Skeletal muscle tissue (tissue), 4 donors: ENCODE measurements around the gene DCPS. TPM values are rescaled to one million over a fixed set of nuclear protein-coding genes. Genes with fewer than 3 reads are reported as not detected.
A peak's percentile ranks its signal among the peaks of the same experiment; 100 is the strongest.

ENCODE experiments used
- H3K27ac ChIP-seq: one replicate; pipeline ENCODE4 v1.7.0; 2013; ENCODE audit warnings: mild to moderate bottlenecking, low read depth, low read length, inconsistent platforms
- H3K27me3 ChIP-seq, 3 donors: one replicate each; pipeline ENCODE4 v1.7.0; 2013; ENCODE audit warnings: low read length in 3 of 3; ENCODE audit not compliant: control insufficient read depth in 3 of 3, insufficient read depth in 3 of 3
- H3K36me3 ChIP-seq, 3 donors: one replicate each; pipeline ENCODE4 v1.7.0; 2013; ENCODE audit warnings: low read length in 3 of 3; ENCODE audit not compliant: control insufficient read depth in 3 of 3, insufficient read depth in 3 of 3
- H3K4me1 ChIP-seq, 3 donors: one replicate each; pipeline ENCODE4 v1.7.0; 2013; ENCODE audit warnings: low read length in 3 of 3, mild to moderate bottlenecking in 3 of 3; ENCODE audit not compliant: control insufficient read depth in 3 of 3, insufficient read depth in 3 of 3
- H3K4me3 ChIP-seq, 3 donors: one replicate each; pipeline ENCODE4 v1.7.0; 2013; ENCODE audit warnings: low read length in 3 of 3
- H3K9ac ChIP-seq, 3 donors: one replicate each; pipeline ENCODE4 v1.7.0; 2013; ENCODE audit warnings: low read length in 3 of 3, mild to moderate bottlenecking in 3 of 3, moderate library complexity in 2 of 3, low read depth in 1 of 3
- H3K9me3 ChIP-seq, 3 donors: one replicate each; pipeline ENCODE4 v1.7.0; 2013; ENCODE audit warnings: low read length in 3 of 3; ENCODE audit not compliant: control insufficient read depth in 3 of 3
- total RNA-seq: library from RNA; depleted of rRNA; stranded (reverse); fragments of >200 nt; gene quantifications from one replicate; pipeline ENCODE4 v1.2.3, GENCODE V29; 2014
- donor health status: Osteomylitis.

DCPS gene
- total RNA-seq, 1 donor from 2014 or later: 8.4 TPM

- no peaks in the 10 kb centered on the region for H3K27me3 ChIP-seq
- H3K9ac ChIP-seq: peak overlapping the region; percentile 93 to 95 (median 94)
- H3K9me3 ChIP-seq: no peaks in the 10 kb centered on the region
- H3K4me3 ChIP-seq: peak overlapping the region; percentile 78 to 99 (median 93)
- H3K27ac ChIP-seq: peak overlapping the region; percentile 82
- peaks cover 13 to 26% (median 19%) of the 10 kb centered on the region in 3 donors for H3K4me1 ChIP-seq
- H3K36me3 ChIP-seq: peaks cover 43 to 49% (median 43%) of the 10 kb centered on the region in 3 donors
Observed at GRCh38 chr11:126268361-126268707, 35.5 kb upstream of the DCPS start.

- H3K4me1 ChIP-seq: peaks cover 13 to 26% (median 19%) of the 10 kb centered on the region in 3 donors
- H3K27ac ChIP-seq: peak within 1 kb of the TSS; percentile 82
- peak within 1 kb of the TSS; percentile 94 to 100 (median 99) for H3K9ac ChIP-seq
- peak within 1 kb of the TSS; percentile 78 to 99 (median 96) for H3K4me3 ChIP-seq
- H3K27me3 ChIP-seq: no peaks in the 10 kb centered on the region
- no peaks in the 10 kb centered on the region for H3K9me3 ChIP-seq
- peaks cover 43 to 47% (median 43%) of the 10 kb centered on the region in 3 donors for H3K36me3 ChIP-seq
Observed at GRCh38 chr11:126268708-126269579, 34.9 kb upstream of the DCPS start, which contains the start of the genes FOXRED1 and SRPRA. Gene FOXRED1 (plus strand): TSS chr11:126269154. CDS start chr11:126269207, 53 bp downstream. Gene SRPRA (minus strand): TSS chr11:126268895. CDS start chr11:126268804, 91 bp downstream.

GRCh38 chr11:126277322-126277721 is 26.5 kb upstream of the DCPS start:
- H3K4me3 ChIP-seq: no peak overlapping the region
- H3K9me3 ChIP-seq: no peaks in the 10 kb centered on the region
- H3K27me3 ChIP-seq: no peaks in the 10 kb centered on the region
- H3K9ac ChIP-seq: no peak overlapping the region
- peaks cover 7 to 13% (median 12%) of the 10 kb centered on the region in 3 donors for H3K4me1 ChIP-seq
- H3K36me3 ChIP-seq: peaks cover 39 to 46% (median 43%) of the 10 kb centered on the region in 3 donors
- H3K27ac ChIP-seq: no peak overlapping the region

GRCh38 chr11:126277780-126278179 is 26.1 kb upstream of the DCPS start:
- H3K9me3 ChIP-seq: no peaks in the 10 kb centered on the region
- H3K36me3 ChIP-seq: peaks cover 39 to 43% (median 42%) of the 10 kb centered on the region in 3 donors
- no peak overlapping the region for H3K4me3 ChIP-seq
- H3K9ac ChIP-seq: no peak overlapping the region
- H3K27ac ChIP-seq: no peak overlapping the region
- H3K4me1 ChIP-seq: peaks cover 9 to 16% (median 13%) of the 10 kb centered on the region in 3 donors
- H3K27me3 ChIP-seq: no peaks in the 10 kb centered on the region

- peaks cover 9 to 26% (median 18%) of the 10 kb centered on the region in 3 donors for H3K4me1 ChIP-seq
- H3K9ac ChIP-seq: no peak overlapping the region
- H3K36me3 ChIP-seq: peaks cover 27 to 30% (median 29%) of the 10 kb centered on the region in 3 donors
- H3K27me3 ChIP-seq: no peaks in the 10 kb centered on the region
- H3K4me3 ChIP-seq: no peak overlapping the region
- no peak overlapping the region for H3K27ac ChIP-seq
- H3K9me3 ChIP-seq: no peaks in the 10 kb centered on the region
Observed at GRCh38 chr11:126279191-126279590, 24.7 kb upstream of the DCPS start.

GRCh38 chr11:126280595-126280994 is 23.3 kb upstream of the DCPS start:
- Histone ChIP-seq H3K4me3 (no peak overlapping the region), H3K9ac (no peak overlapping the region), H3K27me3 (no peaks in the 10 kb centered on the region), H3K4me1 (peaks cover 9 to 27% (median 18%) of the 10 kb centered on the region in 3 donors), H3K9me3 (no peaks in the 10 kb centered on the region), H3K36me3 (peaks cover 15 to 20% (median 20%) of the 10 kb centered on the region in 3 donors), H3K27ac (no peak overlapping the region)

GRCh38 chr11:126281245-126281644 is 22.6 kb upstream of the DCPS start:
- Histone ChIP-seq H3K9me3 (no peaks in the 10 kb centered on the region), H3K4me1 (peaks cover 9 to 27% (median 17%) of the 10 kb centered on the region in 3 donors), H3K27ac (no peak overlapping the region), H3K36me3 (peaks cover 10 to 15% (median 14%) of the 10 kb centered on the region in 3 donors), H3K9ac (no peak overlapping the region), H3K27me3 (no peaks in the 10 kb centered on the region), H3K4me3 (no peak overlapping the region)

GRCh38 chr11:126281666-126282175 is 22.1 kb upstream of the DCPS start:
- Histone ChIP-seq H3K4me3 (peak overlapping the region; percentile 78 to 95 (median 93)), H3K9me3 (no peaks in the 10 kb centered on the region), H3K27ac (no peak overlapping the region), H3K27me3 (no peaks in the 10 kb centered on the region), H3K36me3 (peaks cover 10 to 15% (median 12%) of the 10 kb centered on the region in 3 donors), H3K9ac (peak overlapping the region; percentile 88 to 95 (median 90)), H3K4me1 (peaks cover 9 to 27% (median 17%) of the 10 kb centered on the region in 3 donors)

- peak overlapping the region; percentile 78 to 95 (median 93) for H3K4me3 ChIP-seq
- peaks cover 9 to 27% (median 17%) of the 10 kb centered on the region in 3 donors for H3K4me1 ChIP-seq
- H3K9me3 ChIP-seq: no peaks in the 10 kb centered on the region
- peaks cover 4 to 10% (median 8%) of the 10 kb centered on the region in 3 donors for H3K36me3 ChIP-seq
- H3K27me3 ChIP-seq: no peaks in the 10 kb centered on the region
- H3K27ac ChIP-seq: peak overlapping the region; percentile 63
- H3K9ac ChIP-seq: peak overlapping the region; percentile 88 to 95 (median 90)
Observed at GRCh38 chr11:126282361-126282735, 21.5 kb upstream of the DCPS start.
